ENCODE measurements around the gene FSTL4. TPM values are rescaled to one million over a fixed set of nuclear protein-coding genes. Genes with fewer than 3 reads are reported as not detected.

Gene FSTL4
- total and polyA plus RNA-seq, 2 donors (not counting 1 experiment from before 2014, with no cell fraction given): 0.31 to 6.7 TPM

DNA sequence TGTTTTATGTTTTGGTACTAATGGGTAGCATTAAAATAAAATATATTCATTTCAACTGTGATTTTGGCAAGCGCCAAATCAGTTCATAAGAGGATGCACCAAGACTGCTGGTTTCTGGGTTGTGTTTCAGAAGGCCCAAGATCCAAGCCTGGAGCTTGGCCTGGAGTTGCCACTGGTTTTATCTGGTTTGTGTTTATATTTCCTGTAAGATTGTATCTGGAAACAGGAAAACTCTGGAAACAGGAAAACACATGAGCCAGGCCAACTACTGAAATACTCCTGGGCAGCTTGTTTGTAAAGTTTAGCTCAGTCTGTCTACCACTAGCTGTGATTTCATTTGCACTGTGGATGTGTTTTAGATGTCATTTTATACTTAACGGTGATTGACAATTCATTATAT is 5.5 kb downstream of the FSTL4 start:
- Histone ChIP-seq H3K79me2 (ENCODE audit: control insufficient read depth, insufficient read depth, low read length) (no peaks in the 10 kb centered on the region), H3K4me1 (ENCODE audit: control insufficient read depth in 2 of 2, insufficient read depth in 2 of 2, low read length in 2 of 2) (peaks cover 11 to 14% of the 10 kb centered on the region in 2 donors), H3K36me3 (replicated peaks in 1 of 2; ENCODE audit: control extremely low read depth in 1 of 2, control insufficient read depth in 1 of 2, extremely low read depth in 1 of 2, insufficient read depth in 2 of 2, low read length in 1 of 2) (no peaks in the 10 kb centered on the region), H3K9me3 (ENCODE audit: control extremely low read depth in 1 of 3, control insufficient read depth in 2 of 3, insufficient read depth in 1 of 3, low read length in 2 of 3) (no peaks in the 10 kb centered on the region), H4K20me1 (ENCODE audit: control insufficient read depth, insufficient read depth, low read length, poor library complexity, severe bottlenecking) (no peaks in the 10 kb centered on the region), H3K9ac (ENCODE audit: low read length) (no peak overlapping the region), H2AFZ (ENCODE audit: insufficient read depth, low read depth, low read length, poor library complexity, severe bottlenecking) (no peak overlapping the region), H3K4me2 (replicated peaks; ENCODE audit: low read depth, low read length, poor library complexity, severe bottlenecking) (no peak overlapping the region), H3K27ac (ENCODE audit: low read length in 2 of 2) (no peak overlapping the region), H3K4me3 (ENCODE audit: control extremely low read depth in 1 of 5, extremely low read depth in 1 of 5, insufficient read depth in 1 of 5, low read depth in 2 of 5, low read length in 4 of 5) (no peak overlapping the region), H3K27me3 (replicated peaks in 1 of 4; ENCODE audit: control extremely low read depth in 1 of 4, control insufficient read depth in 3 of 4, insufficient read depth in 4 of 4, low read length in 3 of 4) (peaks cover 2 to 29% (median 24%) of the 10 kb centered on the region in 4 experiments)
- Mint-ChIP-seq H3K27me3 (peaks cover 47% of the 10 kb centered on the region), H3K27ac (no peak overlapping the region), H3K4me1 (peaks cover 9% of the 10 kb centered on the region), H3K9me3 (ENCODE audit: insufficient read depth) (no peaks in the 10 kb centered on the region), H3K4me3 (no peak overlapping the region)
- DNase-seq (no peak), ATAC-seq (ENCODE audit: low read depth) (no peak)
- POLR2A ChIA-PET: no interaction called here
- TF ChIP-seq, protein P1, sequence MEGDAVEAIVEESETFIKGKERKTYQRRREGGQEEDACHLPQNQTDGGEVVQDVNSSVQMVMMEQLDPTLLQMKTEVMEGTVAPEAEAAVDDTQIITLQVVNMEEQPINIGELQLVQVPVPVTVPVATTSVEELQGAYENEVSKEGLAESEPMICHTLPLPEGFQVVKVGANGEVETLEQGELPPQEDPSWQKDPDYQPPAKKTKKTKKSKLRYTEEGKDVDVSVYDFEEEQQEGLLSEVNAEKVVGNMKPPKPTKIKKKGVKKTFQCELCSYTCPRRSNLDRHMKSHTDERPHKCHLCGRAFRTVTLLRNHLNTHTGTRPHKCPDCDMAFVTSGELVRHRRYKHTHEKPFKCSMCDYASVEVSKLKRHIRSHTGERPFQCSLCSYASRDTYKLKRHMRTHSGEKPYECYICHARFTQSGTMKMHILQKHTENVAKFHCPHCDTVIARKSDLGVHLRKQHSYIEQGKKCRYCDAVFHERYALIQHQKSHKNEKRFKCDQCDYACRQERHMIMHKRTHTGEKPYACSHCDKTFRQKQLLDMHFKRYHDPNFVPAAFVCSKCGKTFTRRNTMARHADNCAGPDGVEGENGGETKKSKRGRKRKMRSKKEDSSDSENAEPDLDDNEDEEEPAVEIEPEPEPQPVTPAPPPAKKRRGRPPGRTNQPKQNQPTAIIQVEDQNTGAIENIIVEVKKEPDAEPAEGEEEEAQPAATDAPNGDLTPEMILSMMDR (IDR thresholded peaks at IDR 0.05): no peak
- no peak for TF ChIP-seq EZH2 (IDR thresholded peaks at IDR 0.05; ENCODE audit: borderline replicate concordance, insufficient read depth, low read depth, low read length, poor library complexity, severe bottlenecking)
- 100% methylated on average over 1 of the region's 2 CpGs for WGBS (ENCODE audit: insufficient coverage)
- intact Hi-C loops (cut with micrococcal nuclease): no loop called here
- CTCF ChIA-PET: no interaction called here

DNA sequence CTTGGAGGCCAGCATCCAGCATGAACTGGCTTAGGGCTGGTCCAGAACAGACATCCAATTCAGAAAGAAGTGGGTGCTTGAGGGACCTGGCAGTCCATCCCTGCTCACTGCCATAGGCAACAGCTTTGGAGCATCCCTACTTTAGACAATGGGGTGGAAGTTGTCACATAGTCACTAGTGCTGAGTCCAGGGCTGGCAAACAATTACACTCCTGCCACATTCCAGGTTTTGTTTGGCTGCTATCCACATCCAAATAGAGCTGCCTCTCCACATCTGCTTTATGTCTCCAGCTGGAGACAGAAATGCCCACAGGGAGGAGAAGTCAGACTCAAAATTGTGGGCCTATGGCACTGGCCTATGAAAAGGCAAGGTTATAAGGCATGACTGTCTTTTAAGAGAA is 7.0 kb downstream of the FSTL4 start:
- ChIA-PET POLR2A (no interaction called here), CTCF (no interaction called here)
- no peak overlapping the region for H3K4me2 ChIP-seq (replicated peaks; ENCODE audit: low read depth, low read length, poor library complexity, severe bottlenecking)
- no peak for TF ChIP-seq EZH2 (IDR thresholded peaks at IDR 0.05; ENCODE audit: borderline replicate concordance, insufficient read depth, low read depth, low read length, poor library complexity, severe bottlenecking)
- H3K27me3 ChIP-seq (replicated peaks in 1 of 4; ENCODE audit: control extremely low read depth in 1 of 4, control insufficient read depth in 3 of 4, insufficient read depth in 4 of 4, low read length in 3 of 4): peaks cover 1 to 16% (median 16%) of the 10 kb centered on the region in 4 experiments
- intact Hi-C loops (cut with micrococcal nuclease): no loop called here
- H3K27ac ChIP-seq (ENCODE audit: low read length in 2 of 2): no peak overlapping the region
- H3K9me3 Mint-ChIP-seq (ENCODE audit: insufficient read depth): no peaks in the 10 kb centered on the region
- H3K36me3 ChIP-seq (replicated peaks in 1 of 2; ENCODE audit: control extremely low read depth in 1 of 2, control insufficient read depth in 1 of 2, extremely low read depth in 1 of 2, insufficient read depth in 2 of 2, low read length in 1 of 2): no peaks in the 10 kb centered on the region
- ATAC-seq (ENCODE audit: low read depth) (no peak), DNase-seq (no peak)
- H3K4me1 Mint-ChIP-seq: no peaks in the 10 kb centered on the region
- H3K27me3 Mint-ChIP-seq: peaks cover 43% of the 10 kb centered on the region
- H3K4me3 Mint-ChIP-seq: no peak overlapping the region
- no peak overlapping the region for H3K4me3 ChIP-seq (ENCODE audit: control extremely low read depth in 1 of 5, extremely low read depth in 1 of 5, insufficient read depth in 1 of 5, low read depth in 2 of 5, low read length in 4 of 5)
- no peaks in the 10 kb centered on the region for H3K79me2 ChIP-seq (ENCODE audit: control insufficient read depth, insufficient read depth, low read length)
- no peak overlapping the region for H3K27ac Mint-ChIP-seq
- no peak overlapping the region for H2AFZ ChIP-seq (ENCODE audit: insufficient read depth, low read depth, low read length, poor library complexity, severe bottlenecking)
- H3K9me3 ChIP-seq (ENCODE audit: control extremely low read depth in 1 of 3, control insufficient read depth in 2 of 3, insufficient read depth in 1 of 3, low read length in 2 of 3): no peaks in the 10 kb centered on the region
- H4K20me1 ChIP-seq (ENCODE audit: control insufficient read depth, insufficient read depth, low read length, poor library complexity, severe bottlenecking): no peaks in the 10 kb centered on the region
- H3K4me1 ChIP-seq (ENCODE audit: control insufficient read depth in 2 of 2, insufficient read depth in 2 of 2, low read length in 2 of 2): no peaks in the 10 kb centered on the region
- H3K9ac ChIP-seq (ENCODE audit: low read length): no peak overlapping the region

Measured in B cell (primary cell).